ENCODE data around the gene ABHD4.
"Not testable (repeated sequence)": the region's sequence is repeated elsewhere in the genome, so short reads cannot be mapped to it uniquely, and the experiment has no call there.

Gene ABHD4

GRCh38 chr14:22561661-22562579, 36.2 kb upstream of the ABHD4 start:
- no peak for DNase-seq

GRCh38 chr14:22563987-22564386, 34.1 kb upstream of the ABHD4 start:
- DNase-seq = peak; percentile 52

GRCh38 chr14:22564463-22564862, 33.6 kb upstream of the ABHD4 start:
- no peak for DNase-seq

GRCh38 chr14:22565391-22565945, 32.6 kb upstream of the ABHD4 start:
- no peak for DNase-seq

GRCh38 chr14:22566266-22566665, 31.8 kb upstream of the ABHD4 start:
- not testable (repeated sequence) for DNase-seq

GRCh38 chr14:22566845-22567244, 31.3 kb upstream of the ABHD4 start:
- no peak for DNase-seq

GRCh38 chr14:22567437-22567836, 30.7 kb upstream of the ABHD4 start:
- DNase-seq = no peak

GRCh38 chr14:22569106-22569736, 28.9 kb upstream of the ABHD4 start:
- peak; percentile 29 for DNase-seq

- DNase-seq = no peak
Observed at GRCh38 chr14:22569737-22570131, 28.4 kb upstream of the ABHD4 start.

- peak; percentile 84 for DNase-seq
Observed at GRCh38 chr14:22570132-22570949, 27.8 kb upstream of the ABHD4 start.

- DNase-seq = peak; percentile 20
Observed at GRCh38 chr14:22572562-22573058, 25.5 kb upstream of the ABHD4 start.

- no peak for DNase-seq
Observed at GRCh38 chr14:22573804-22574203, 24.3 kb upstream of the ABHD4 start.

- DNase-seq = no peak
Observed at GRCh38 chr14:22577334-22577908, 20.7 kb upstream of the ABHD4 start.

- no peak for DNase-seq
Observed at GRCh38 chr14:22579236-22579635, 18.9 kb upstream of the ABHD4 start.

GRCh38 chr14:22579881-22580280, 18.2 kb upstream of the ABHD4 start:
- DNase-seq = no peak

- DNase-seq = no peak
Observed at GRCh38 chr14:22580625-22581024, 17.5 kb upstream of the ABHD4 start.

- DNase-seq = no peak
Observed at GRCh38 chr14:22583994-22584393, 14.1 kb upstream of the ABHD4 start.

GRCh38 chr14:22587247-22587646, 10.9 kb upstream of the ABHD4 start:
- no peak for DNase-seq

GRCh38 chr14:22587677-22588422, 10.2 kb upstream of the ABHD4 start:
- DNase-seq = not testable (repeated sequence)

GRCh38 chr14:22588526-22589095, 9.5 kb upstream of the ABHD4 start:
- no peak for DNase-seq

GRCh38 chr14:22589096-22589839, 8.8 kb upstream of the ABHD4 start, which contains the start of gene DAD1:
TSS of gene DAD1 (minus strand) at chr14:22589224. CDS start at chr14:22589157, 67 bp downstream.
- peak; percentile 100 for DNase-seq

Data from fibroblast of upper back skin (primary cell).